ENCODE results near the gene WDR11.
"Not testable (repeated sequence)": the region's sequence is repeated elsewhere in the genome, so short reads cannot be mapped to it uniquely, and the experiment has no call there.

Gene WDR11

GRCh38 chr10:120861178-120861855 lies 10.2 kb downstream of the WDR11 start:
- no peak for DNase-seq

GRCh38 chr10:120873741-120874140 lies 22.6 kb downstream of the WDR11 start:
- DNase-seq, result no peak

- DNase-seq, result peak; percentile 29 to 71
These were observed 31.9 kb downstream of the WDR11 start for GRCh38 chr10:120883071-120883470.

GRCh38 chr10:120887482-120887881 lies 36.3 kb downstream of the WDR11 start:
- DNase-seq, result no peak

- DNase-seq, result no peak
These were observed 40.2 kb downstream of the WDR11 start for GRCh38 chr10:120891365-120891764.

GRCh38 chr10:120894556-120894955 lies 43.4 kb downstream of the WDR11 start:
- no peak for DNase-seq

GRCh38 chr10:120897343-120897742 lies 46.2 kb downstream of the WDR11 start:
- DNase-seq, result no peak

GRCh38 chr10:120905268-120905667 lies 54.1 kb downstream of the WDR11 start:
- DNase-seq, result no peak

- no peak for DNase-seq
These were observed 66.5 kb downstream of the WDR11 start for GRCh38 chr10:120917521-120918250.

GRCh38 chr10:120923886-120924285 lies 72.7 kb downstream of the WDR11 start:
- DNase-seq, result not testable (repeated sequence)

GRCh38 chr10:120926611-120927010 lies 75.4 kb downstream of the WDR11 start:
- DNase-seq, result no peak

GRCh38 chr10:120927352-120927751 lies 76.2 kb downstream of the WDR11 start:
- no peak for DNase-seq

GRCh38 chr10:120929166-120929565 lies 78.0 kb downstream of the WDR11 start:
- DNase-seq, result no peak

- no peak for DNase-seq
These were observed 80.3 kb downstream of the WDR11 start for GRCh38 chr10:120931423-120931822.

GRCh38 chr10:120931999-120932398 lies 80.8 kb downstream of the WDR11 start:
- no peak for DNase-seq

- DNase-seq, result no peak
These were observed 87.7 kb downstream of the WDR11 start for GRCh38 chr10:120938822-120939221.

GRCh38 chr10:120940299-120940900 lies 89.2 kb downstream of the WDR11 start:
- no peak for DNase-seq

- no peak for DNase-seq
These were observed 90.3 kb downstream of the WDR11 start for GRCh38 chr10:120941501-120941900.

GRCh38 chr10:120942806-120943413 lies 91.7 kb downstream of the WDR11 start:
- peak; percentile 70 to 80 for DNase-seq

GRCh38 chr10:120943542-120943941 lies 92.4 kb downstream of the WDR11 start:
- no peak for DNase-seq

- DNase-seq, result no peak
These were observed 93.5 kb downstream of the WDR11 start for GRCh38 chr10:120944586-120945125.

GRCh38 chr10:120945182-120945581 lies 94.0 kb downstream of the WDR11 start:
- no peak for DNase-seq

GRCh38 chr10:120945801-120946302 lies 94.7 kb downstream of the WDR11 start:
- no peak for DNase-seq

All from inflammatory macrophage (primary cell).